ENCODE measurements around the gene PPP1R13B. TPM values are rescaled to one million over a fixed set of nuclear protein-coding genes. Genes with fewer than 3 reads are reported as not detected.
"Not testable (repeated sequence)": the region's sequence is repeated elsewhere in the genome, so short reads cannot be mapped to it uniquely, and the experiment has no call there.

The PPP1R13B gene
- polyA plus RNA-seq, 4 donors, result 26.0 to 41.4 (median 33.3) TPM

DNA sequence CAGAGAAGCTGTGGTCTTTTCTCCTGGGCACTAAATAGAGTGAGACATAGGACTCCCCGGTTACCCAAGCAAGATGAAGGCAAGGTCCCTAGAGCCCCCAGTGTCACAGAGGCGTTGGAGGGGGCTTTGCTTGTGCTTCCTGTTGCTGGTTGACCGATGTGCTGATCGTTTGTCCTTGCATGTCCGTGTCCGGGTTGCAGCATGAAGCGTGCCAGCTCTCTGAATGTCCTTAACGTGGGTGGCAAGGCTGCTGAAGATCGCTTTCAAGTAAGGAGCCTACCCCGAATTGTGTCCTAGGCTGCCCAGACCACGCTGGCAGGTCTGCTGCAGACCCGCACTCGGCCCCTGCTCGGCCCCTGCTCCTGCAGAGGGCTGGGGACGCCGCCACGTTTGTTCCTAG, 155.2 kb downstream of the PPP1R13B start:
- no peak for DNase-seq (ENCODE audit: low read depth in 4 of 4, low spot score in 2 of 4)

DNA sequence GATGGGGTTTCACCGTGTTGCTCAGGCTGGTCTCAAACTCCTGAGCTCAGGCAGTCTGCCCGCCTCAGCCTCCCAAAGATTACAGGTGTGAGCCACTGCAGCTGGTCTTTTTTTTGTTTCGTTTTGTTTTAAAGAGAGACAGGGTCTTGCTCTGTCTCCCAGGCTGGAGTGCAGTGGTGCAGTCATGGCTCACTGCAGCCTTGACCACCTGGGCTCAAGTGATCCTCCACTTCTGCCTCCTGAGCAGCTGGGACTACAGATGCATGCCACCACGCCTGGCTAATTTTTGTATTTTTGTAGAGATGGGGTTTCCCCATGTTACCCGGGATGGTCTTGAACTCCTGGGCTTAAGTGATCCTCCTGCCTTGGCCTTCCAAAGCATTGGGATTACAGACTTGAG, 155.7 kb downstream of the PPP1R13B start:
- DNase-seq (ENCODE audit: low read depth in 4 of 4, low spot score in 2 of 4), result not testable (repeated sequence)

DNA sequence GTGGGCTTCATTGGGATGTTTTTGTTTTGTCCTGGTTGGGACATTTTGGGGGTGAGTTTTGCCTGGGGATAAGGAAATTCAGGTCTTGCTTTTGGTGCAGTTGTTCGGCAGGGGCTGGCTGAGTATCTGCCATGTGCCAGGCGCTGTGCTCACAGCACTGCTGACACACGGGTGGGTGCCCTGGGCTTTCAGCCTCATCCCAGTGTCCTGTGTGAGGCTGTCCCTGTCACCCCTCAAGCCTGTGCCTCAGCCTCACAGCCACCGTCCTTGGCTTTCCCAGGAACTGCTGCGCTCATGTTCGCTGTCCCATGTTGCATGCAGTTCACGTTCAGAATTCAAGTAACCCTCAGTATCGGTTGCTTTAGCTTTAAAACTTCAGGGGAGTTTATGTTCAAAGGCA, 157.0 kb downstream of the PPP1R13B start:
- no peak for DNase-seq (ENCODE audit: low read depth in 4 of 4, low spot score in 2 of 4)

DNA sequence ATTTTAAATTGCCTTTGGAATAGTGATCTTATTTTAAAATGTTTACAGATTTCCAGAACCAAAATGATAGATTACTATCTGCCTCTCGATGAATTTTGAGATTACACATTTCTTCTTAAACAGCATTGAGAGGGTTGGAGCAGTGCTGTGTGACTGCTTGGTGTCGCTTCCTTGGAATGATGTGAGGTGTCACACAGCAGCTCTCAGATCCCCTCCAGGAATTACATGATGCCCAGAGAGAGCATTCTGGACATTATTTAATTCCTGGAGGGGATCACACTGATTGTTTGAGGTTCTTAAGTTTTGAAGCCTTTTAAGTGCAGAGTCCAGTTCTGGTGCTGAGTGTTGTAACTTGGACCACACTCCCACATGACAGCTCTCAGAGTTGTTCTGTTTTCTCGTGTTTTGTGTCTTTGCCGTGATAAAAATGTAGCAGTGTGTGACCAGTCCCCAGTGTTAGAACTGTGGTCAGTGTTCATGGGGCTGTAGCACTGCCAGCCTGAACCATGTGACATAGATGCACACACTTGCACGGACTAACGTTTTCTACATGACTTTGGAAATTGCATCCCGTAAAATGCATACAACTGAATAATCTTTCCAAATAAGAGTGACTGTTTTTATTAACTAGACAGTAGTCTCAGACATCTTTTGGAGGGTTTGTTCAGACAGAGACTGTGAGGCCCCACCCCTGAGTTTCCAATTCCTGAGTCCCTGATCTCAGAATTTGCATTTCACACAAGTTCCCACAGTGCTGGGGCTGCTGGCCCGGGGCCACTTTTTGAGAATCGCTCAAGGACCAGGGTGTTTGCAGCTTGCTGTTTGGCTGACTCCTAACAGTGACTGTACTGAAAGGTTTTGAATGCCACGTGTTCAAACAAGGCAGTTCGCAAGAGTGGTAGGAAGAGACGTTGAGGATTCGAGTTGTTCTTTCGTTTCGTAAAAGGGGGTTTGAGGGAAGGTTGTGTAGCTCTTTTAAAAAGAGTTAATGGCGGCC, 158.2 kb downstream of the PPP1R13B start:
- DNase-seq (ENCODE audit: low read depth in 4 of 4, low spot score in 2 of 4), result no peak

DNA sequence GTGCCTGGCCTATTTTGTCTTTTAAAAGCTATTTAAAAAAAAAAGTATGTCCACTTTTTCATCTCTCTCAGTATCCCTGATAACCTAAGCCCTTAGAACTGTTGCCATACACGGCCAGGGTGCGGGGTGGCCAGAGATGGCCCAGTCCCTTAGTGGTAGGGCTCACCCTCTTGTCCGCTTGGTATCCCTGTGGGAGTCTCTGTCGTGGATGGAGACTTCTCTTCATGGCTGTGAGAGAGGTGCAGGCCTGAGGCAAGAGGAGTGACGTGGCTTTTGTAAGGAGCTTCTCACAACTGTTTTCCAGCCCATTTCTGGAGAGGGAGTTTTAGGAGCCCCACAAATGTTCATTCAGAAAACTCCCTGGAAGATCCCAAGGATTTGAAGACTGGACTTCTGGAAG, 158.9 kb downstream of the PPP1R13B start:
- DNase-seq (ENCODE audit: low read depth in 4 of 4, low spot score in 2 of 4), result no peak

DNA sequence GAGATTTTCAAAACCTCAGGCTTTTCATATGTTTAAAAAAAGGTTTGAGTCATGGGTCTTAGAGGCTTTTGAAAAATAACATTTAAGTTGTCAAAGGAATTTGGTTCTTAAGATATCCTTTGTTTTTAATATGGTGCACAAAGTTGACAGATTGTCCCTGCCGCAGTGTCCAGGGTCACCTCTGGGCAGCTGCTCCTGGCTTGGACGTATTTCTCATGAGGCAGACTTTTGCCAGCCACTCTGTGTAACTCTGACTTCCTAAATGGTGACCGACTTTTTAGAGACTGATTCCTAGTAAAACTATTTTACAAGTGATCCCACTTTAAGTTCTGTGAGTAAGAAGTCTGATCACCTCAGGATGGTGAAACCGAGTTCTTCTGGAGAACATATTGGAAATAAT, 159.7 kb downstream of the PPP1R13B start:
- no peak for DNase-seq (ENCODE audit: low read depth in 4 of 4, low spot score in 2 of 4)

DNA sequence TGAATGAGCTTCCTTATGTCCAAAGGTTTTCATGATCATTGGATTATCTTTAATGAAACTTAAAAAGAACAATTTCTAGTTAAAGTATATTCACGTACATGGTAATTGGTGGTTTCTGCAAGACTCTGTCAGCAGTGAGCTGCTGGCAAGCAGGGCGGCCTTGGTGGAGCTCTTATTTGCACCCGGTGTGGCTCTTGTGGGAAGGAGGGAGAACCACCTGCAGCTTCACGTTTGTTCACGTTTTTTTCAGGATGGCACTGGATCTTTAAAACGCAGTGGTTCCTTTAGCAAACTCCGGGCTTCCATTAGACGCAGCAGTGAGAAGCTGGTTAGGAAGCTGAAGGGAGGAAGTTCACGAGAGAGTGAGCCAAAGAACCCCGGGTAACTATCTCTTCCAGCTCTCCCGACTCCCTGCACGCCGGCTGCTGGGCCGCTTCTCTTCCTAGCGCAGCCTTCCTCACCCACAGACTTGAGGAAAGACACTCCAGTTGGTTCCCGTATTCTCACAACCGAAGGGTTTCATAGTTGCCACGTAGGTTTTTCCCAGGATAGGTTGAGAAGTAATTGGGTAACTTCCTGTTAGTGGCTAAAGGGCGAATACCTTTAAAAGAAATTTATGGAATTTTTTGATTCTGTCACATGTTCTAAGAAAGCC, 160.4 kb downstream of the PPP1R13B start:
- DNase-seq (ENCODE audit: low read depth in 4 of 4, low spot score in 2 of 4), result no peak

DNA sequence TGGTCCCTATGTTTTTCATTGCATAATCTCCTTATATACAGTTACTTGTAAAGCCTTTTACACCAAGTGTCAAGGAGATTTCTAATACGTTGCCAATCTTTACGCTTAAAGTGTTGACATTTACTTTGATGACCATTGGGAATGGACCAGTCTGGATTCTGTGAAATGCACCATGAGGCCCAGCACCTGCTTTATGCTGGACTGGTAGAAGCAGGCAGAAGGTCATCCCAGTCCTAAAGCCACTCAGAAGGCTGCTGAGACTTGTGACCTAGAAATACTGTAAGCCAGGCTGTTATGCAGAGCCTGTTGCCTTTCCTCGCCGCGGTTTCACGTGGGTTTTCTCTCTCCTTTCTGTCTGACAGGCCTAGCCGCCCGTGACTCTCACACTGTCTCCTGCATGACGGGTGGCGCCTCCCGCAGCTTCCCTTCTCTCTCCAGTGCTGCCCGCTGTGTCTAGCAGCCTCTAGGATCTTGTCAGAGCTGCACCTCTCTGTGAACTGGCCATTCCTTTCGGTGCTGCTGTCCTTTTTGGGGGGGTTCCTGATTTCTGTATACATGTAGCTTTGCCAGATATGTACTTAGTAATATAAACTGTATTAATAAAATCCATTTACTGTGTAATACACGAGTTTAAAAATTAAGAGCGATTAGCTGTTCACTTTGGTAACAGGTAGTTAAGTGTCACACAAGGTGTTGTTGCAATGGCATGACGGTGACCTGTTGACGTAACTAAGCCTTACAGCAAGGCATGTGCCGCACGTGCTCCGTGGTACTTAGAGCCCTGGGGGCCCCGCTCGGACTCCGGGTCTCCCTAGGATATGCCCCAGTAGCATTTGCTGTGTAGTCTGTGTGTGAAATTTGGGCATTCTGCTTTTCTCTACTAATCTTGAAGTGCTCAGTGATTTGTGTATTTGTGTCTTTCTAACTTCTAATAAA, 161.8 kb downstream of the PPP1R13B start:
- DNase-seq (ENCODE audit: low read depth in 4 of 4, low spot score in 2 of 4), result no peak

DNA sequence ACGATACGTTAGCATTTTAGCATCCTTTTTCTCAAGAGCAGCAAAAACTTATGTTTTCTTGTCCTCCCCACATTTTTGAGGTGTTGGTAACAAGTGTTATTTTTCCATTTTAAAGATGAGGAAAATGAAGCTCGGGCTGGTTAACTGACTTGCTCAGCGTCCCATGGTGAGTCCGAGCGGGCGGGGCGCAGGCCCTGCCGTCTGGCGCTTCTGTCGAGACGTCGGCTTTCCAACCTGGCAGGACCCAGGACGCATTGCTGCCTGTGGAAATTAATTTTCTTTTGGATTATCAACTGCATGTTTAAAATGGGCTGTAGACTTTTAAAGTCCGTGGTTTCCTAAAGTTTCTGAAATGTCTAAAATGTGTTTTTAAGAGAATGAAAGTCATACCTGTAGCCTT, 162.5 kb downstream of the PPP1R13B start:
- DNase-seq (ENCODE audit: low read depth in 4 of 4, low spot score in 2 of 4), result no peak

DNA sequence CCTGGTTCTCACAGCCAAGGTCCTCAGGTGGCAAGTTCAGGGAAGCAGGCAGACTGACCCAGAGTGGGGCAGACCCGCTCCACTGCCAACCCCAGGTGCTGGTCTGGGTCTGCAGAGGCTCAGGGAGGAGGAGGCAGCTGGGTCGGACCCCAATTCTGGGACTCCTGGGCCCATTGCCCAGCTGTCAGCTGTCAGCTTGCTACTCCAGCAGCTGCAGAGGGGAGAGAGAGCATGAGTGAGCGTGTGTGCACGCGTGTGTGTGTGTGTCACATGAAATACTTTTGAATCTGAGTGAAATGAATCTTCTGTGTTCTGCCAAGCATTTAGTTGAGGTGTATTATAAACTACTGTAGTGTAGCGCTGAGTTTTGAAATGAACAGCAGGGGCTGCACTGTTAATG, 162.9 kb downstream of the PPP1R13B start:
- no peak for DNase-seq (ENCODE audit: low read depth in 4 of 4, low spot score in 2 of 4)

Other genes starting within 250 kb of the PPP1R13B start
- gene KLC1, start 218.4 kb downstream of the PPP1R13B start, polyA plus RNA-seq (ENCODE audit: insufficient read length in 4 of 4), result 100 to 1,000 TPM in 2 of 4 donors, 10 to 100 TPM in 2; 90.1 to 162 (median 126) TPM
- gene XRCC3, start 132.1 kb downstream of the PPP1R13B start, polyA plus RNA-seq (ENCODE audit: insufficient read length in 4 of 4), result 10 to 100 TPM; 12.2 to 25.0 (median 17.6) TPM
- gene ZFYVE21, start 131.8 kb downstream of the PPP1R13B start, polyA plus RNA-seq (ENCODE audit: insufficient read length in 4 of 4), result 10 to 100 TPM; 49.0 to 59.6 (median 59.0) TPM
- 1 to 10 TPM; 1.5 to 3.0 (median 2.8) TPM for gene TDRD9, start 80.9 kb upstream of the PPP1R13B start, polyA plus RNA-seq (ENCODE audit: insufficient read length in 4 of 4)
- not detected for gene RD3L, start 95.0 kb upstream of the PPP1R13B start, polyA plus RNA-seq (ENCODE audit: insufficient read length in 4 of 4)
- gene ASPG, start 238.1 kb upstream of the PPP1R13B start, polyA plus RNA-seq (ENCODE audit: insufficient read length in 4 of 4), result 10 to 100 TPM; 13.0 to 17.1 (median 15.7) TPM

Measured in left renal cortex interstitium (tissue), 4 donors.